ENCODE results near the gene MYL12B.
"Not testable (repeated sequence)": the region's sequence is repeated elsewhere in the genome, so short reads cannot be mapped to it uniquely, and the experiment has no call there.

MYL12B gene

DNA sequence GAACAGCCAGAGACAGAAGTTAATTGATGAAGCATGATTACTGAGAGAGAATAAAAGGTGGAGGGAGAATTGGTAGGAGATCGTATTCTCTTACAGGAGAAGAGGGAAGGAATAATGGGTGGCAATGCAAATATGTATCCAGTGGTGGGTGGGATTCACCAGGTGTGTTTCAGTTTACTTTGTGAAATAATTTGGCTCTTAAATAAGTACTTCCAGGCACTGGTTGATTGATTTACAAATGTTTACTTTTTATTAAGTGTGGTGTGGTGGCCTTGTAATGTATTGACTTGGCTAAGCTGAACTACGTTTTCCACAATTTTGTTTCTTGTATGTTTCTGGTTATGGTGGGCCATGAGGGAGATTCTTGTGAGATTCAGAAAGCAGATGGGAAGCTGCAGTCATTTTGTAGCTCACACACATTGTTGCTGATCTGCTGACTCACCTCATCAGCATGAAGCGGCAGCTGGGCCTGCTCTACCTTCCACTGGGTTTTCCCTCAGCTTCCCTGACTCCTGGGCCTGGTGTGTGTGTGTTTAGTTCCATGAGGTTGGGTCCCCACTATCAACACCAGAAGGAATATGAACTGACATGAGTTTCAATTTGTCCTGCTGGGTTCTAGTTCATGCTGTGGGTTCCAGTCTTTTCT, 32.6 kb downstream of the MYL12B start:
- no peak overlapping the region for H3K4me3 ChIP-seq (ENCODE audit: low read depth, low read length)

DNA sequence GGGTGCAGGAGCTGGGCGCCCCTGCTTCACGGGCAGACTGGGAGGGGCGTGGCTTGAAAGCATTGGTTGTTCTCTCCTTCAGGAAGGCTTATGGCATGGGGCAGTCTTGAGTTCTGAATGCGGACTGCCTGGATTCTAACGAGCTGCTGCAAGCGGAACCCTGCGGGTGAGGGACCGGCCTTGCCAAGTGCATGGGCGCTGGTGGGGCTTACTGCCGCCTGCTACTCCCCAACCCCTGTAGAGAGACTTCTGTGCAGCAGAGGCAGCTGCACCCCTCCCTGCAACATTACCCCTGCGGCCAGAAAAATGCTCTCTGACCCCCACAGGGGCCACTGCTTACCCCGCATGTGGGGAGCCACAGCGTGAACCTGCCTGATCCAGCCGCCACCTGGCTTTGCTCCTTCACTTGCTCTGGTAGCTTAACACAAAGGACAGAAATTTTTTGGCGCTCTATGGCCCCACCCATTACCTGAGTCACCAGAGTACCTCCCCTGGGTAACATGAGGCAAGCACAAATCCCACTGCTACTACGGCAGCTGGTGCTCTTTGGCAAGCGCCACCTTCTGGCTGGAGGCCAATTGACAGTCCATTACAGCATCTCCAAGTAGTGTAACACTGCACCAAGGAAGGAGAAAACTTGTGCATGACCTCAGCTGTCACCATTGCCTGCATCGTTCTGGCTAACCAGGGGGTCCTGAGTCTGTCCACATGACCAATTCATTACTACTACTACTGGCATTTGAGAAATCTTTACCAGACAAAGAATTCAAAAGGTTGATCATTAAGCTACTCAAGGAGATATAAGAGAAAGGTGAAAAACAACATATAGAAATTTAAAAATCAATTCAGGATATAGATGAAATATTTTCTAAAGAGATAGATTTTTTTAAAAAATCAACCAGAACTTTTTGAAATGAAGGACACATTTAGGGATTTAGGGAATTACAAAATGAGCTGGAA, 35.4 kb downstream of the MYL12B start:
- H3K4me3 ChIP-seq (ENCODE audit: low read depth, low read length) = peak overlapping the region; percentile 94

DNA sequence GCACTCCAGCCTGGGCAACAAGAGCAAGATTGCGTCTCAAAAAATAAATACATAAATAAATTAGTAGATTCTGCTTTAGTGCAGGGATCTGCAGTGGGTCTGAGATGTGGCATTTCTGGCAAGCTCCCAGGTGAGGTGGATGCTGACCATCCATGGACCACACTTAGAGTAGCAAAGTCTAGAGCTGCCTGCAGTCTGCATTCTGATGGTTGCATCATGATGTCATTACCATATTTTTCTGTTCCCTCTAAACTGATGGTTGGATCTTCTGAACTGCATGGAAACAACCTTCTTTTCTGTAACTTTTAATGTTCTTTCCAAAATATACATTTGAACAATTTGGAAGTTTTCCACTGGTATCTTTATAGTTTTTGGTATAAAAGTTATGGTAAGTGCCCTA, 42.9 kb downstream of the MYL12B start:
- H3K4me3 ChIP-seq (ENCODE audit: low read depth, low read length) = no peak overlapping the region

DNA sequence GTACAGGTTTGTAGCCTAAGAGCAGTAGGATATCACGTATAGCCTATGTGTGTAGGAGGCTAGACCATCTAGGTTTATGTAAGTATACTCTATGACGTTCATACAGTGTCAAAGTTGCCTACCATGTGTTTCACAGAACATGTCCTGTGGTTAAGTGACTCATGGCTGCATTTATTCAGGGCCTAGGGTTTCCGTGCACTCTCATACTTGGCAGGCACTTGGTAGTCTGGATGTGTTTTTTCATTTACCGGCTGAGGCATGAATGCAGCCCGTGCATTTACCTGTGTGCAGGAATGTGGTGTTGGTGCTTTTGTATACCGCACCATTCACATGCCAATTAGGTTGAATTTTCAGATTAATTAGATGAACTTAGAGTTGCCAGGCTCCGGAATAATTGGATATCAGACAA, 43.4 kb downstream of the MYL12B start:
- no peak overlapping the region for H3K4me3 ChIP-seq (ENCODE audit: low read depth, low read length)

DNA sequence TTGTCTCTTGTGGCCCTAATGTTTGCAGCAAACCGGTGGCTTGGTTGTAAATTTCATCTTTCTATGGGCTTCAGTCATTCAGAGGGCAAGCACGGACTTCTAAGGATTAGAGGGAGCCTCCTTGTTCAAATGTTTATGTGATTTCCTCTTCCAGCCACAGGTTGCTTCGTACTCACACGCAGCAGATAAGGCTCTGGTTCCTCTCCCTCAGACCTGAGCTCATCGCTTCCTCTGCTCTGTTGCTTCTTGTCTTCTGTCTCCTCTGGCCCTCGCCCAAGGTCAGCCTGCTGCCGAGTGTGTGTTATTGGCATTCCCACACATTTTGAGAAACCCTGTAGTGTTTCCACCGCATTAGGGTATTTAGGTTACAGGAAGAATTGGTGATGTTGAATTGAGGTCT, 44.0 kb downstream of the MYL12B start:
- no peak overlapping the region for H3K4me3 ChIP-seq (ENCODE audit: low read depth, low read length)

DNA sequence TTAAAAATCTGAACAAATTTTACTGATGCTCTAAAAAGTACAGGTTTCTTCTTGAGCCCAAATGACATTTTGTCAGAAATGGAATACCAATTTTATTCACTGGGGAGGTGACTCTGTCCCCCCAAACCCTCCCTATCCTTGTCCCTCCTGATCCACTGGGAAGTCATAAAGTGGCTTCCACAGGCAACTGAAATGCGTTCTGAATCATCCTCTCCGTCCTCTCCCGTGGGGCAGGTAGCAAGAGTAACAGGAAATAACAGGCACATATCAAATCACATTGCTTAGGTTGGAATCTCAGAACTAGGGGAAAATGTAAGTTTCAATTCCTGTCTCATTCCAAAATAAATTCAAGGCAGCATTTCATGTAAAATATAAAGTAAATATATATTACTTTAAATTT, 44.5 kb downstream of the MYL12B start:
- no peak overlapping the region for H3K4me3 ChIP-seq (ENCODE audit: low read depth, low read length)

DNA sequence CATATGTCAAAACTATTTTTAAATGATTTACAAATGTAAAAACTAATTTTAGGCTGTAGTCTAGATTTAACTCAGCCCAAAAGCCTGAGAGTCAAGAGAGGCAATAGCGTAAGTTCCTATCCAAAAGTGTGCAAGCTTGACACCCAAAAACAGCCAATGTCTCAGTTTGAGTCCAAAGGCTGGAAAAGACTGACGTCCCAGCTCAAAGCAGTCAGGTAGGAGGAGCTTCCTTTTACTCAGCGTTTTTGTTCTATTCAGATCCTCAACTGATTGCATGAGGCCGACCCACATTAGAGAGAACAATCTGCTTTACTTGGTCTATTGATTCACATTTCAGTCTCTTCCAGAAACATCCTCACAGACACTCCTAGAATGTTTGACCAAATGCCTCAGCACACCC, 51.8 kb downstream of the MYL12B start:
- H3K4me3 ChIP-seq (ENCODE audit: low read depth, low read length) = no peak overlapping the region

DNA sequence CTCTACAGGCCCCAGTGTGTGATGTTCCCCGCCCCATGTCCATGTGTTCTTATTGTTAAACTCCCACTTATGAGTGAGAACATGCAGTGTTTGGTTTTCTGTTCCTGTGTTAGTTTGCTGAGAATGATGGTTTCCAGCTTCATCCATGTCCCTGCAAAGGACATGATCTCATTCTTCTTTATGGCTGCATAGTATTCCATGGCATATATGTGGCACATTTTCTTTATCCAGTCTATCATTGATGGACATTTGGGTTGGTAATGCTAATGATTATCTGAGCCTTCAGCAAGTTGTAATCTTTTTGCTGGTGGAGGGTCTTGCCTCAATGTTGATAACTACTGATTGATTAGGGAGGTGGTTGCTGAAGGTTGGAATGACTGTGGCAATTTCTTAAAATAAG, 53.4 kb downstream of the MYL12B start:
- not testable (repeated sequence) for H3K4me3 ChIP-seq (ENCODE audit: low read depth, low read length)

DNA sequence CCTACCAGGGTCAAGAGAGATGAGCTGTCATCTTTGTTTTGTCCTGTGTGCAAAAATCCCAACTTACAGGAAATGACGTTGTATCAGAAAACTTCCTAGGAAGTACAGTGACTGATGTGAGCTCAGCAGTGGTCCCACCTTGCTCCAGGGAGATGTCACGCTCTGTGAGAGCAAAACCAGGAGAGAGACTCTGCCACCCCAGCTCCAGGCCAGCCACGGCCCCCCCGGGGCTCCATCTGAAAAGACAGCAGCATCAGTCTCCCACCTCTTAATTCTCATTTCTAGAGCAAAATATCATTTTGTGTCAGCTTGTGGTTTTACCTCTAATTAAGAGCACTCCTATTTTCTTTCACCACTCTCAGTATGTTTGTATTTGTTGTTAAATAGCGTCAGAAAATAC, 57.5 kb downstream of the MYL12B start:
- H3K4me3 ChIP-seq (ENCODE audit: low read depth, low read length) = no peak overlapping the region

DNA sequence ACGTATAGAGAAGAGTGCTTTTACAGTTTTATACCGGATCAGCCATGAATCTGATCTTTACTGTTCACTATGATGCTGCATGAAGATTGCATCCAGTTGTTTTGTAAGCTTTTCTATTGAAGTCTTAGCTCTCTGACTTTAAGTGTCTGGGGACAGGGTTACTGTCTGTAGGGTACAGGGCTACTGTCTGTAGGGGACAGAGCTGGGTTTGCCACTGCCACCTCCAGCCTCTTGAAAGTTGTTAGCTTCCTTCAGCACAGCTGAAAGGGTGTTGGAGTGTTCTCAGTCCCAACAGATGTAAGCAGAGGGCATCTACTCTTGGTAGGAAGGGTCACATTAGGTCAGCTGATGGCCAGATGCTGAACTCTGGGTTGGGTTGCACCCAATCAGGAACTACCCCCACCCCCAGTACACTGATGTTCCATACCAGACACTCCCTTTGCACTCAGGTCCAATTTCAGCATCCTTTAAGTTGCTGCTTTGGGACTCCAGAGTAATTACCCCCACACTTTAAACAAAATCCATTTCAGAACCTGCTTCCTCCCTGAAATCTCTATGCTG, 58.0 kb downstream of the MYL12B start:
- no peak overlapping the region for H3K4me3 ChIP-seq (ENCODE audit: low read depth, low read length)

DNA sequence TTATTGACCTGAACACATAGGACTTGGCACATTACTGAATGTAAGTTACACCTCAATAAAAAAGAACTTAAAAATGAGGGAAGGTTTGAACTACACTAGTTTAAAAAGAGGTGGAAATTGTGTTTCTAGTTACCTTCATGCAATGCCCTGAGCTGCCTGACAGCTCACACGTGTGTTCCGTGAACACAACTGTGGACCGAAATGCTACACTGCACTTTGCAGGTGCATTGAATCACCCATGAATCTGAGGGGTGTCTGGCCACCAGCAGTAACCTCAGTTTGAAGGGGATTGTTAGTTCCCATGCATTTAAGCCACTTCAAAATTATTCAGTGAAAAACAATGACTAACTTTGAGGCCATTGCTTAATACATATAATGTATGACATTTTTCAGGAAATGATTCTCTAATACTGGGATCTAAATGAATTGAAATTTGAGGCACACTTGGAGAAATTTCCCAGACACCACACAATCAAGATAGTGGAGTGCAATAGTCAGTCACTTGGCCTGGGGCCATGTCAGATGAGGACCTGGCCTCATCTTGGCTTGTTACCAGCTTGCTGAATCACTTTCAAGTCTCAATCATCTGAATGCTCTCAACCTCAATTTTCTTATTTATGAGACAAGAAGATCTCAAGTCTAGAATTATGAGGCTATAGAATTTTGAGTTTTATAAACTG, 59.3 kb downstream of the MYL12B start:
- H3K4me3 ChIP-seq (ENCODE audit: low read depth, low read length) = no peak overlapping the region

DNA sequence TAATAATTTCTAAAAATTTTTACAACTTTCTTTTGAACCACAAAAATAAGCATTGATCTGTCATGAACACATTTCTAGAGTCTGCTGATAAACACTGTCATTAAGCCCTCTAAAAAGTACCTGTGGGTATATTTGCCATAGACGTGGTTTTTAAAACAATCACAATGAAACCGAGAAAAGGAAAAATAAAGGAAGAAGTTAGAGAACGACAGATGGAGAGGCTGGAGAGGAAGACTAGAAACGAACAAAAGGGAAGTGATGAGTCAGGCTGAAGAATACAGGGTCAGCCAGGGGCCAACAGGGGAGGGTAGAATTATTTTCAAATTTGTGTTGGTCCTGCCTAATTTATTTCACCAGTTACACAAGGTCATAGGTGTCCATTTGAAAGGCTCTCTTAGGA, 62.0 kb downstream of the MYL12B start:
- H3K4me3 ChIP-seq (ENCODE audit: low read depth, low read length) = no peak overlapping the region
